H1 (cell line): ENCODE measurements around the gene UPF1. TPM values are rescaled to one million over a fixed set of nuclear protein-coding genes. Genes with fewer than 3 reads are reported as not detected.

ENCODE experiments used
- CTCF ChIA-PET: fragments of 300-600 bp; sonication (Branson Sonifier 250); formaldehyde crosslinking; loops from one replicate; lab custom pipeline; 2021; ENCODE audit not compliant: partially characterized antibody; lab: Charles Lee
- POLR2A ChIA-PET: fragments of 300-600 bp; sonication (Branson Sonifier 250); formaldehyde crosslinking; loops from one replicate; lab custom pipeline; 2021; ENCODE audit warnings: inconsistent platforms; ENCODE audit not compliant: partially characterized antibody; lab: Charles Lee
- DNase-seq, 2 experiments: peaks; one replicate each; pipeline versions ENCODE4 v3.0.0 to v3.0.0-alpha.2; 2010 to 2022; ENCODE audit warnings: low spot score in 2 of 2, low read depth in 1 of 2, mixed read lengths in 1 of 2
- FAIRE-seq: peaks from 2 replicates; lab custom pipeline; 2011; peaks lifted over from hg19 to GRCh38; lab: Jason Lieb, UNC
- H2AFZ ChIP-seq: 2 replicates; pipeline ENCODE4 v1.8.1; 2012; ENCODE audit warnings: low read length, inconsistent platforms
- H2AK5ac ChIP-seq: 2 replicates; pipeline ENCODE4 v1.6.1; 2013; ENCODE audit warnings: low read depth, low read length
- H2BK120ac ChIP-seq: replicated peaks from 2 replicates; pipeline ENCODE3; 2013; ENCODE audit warnings: low read depth, low read length, inconsistent platforms
- H2BK12ac ChIP-seq: 2 replicates; pipeline ENCODE4 v1.6.1; 2013; ENCODE audit warnings: low read depth, low read length
- H2BK15ac ChIP-seq: 2 replicates; pipeline ENCODE4 v1.6.1; 2013; ENCODE audit warnings: low read length
- H2BK20ac ChIP-seq: 2 replicates; pipeline ENCODE4 v1.6.1; 2013; ENCODE audit warnings: low read length
- H2BK5ac ChIP-seq: 2 replicates; pipeline ENCODE4 v1.6.1; 2013; ENCODE audit warnings: low read depth, low read length
- H3K14ac ChIP-seq: 2 replicates; pipeline ENCODE4 v1.6.1; 2013; ENCODE audit warnings: inconsistent platforms; ENCODE audit not compliant: insufficient read length
- H3K18ac ChIP-seq: 2 replicates; pipeline ENCODE4 v1.6.1; 2013; ENCODE audit warnings: low read length; ENCODE audit errors: extremely low read depth
- H3K23ac ChIP-seq: 2 replicates; pipeline ENCODE4 v1.6.1; 2013; ENCODE audit warnings: inconsistent platforms; ENCODE audit not compliant: insufficient read length
- H3K23me2 ChIP-seq: 2 replicates; pipeline ENCODE4 v1.6.1; 2013; ENCODE audit warnings: low read depth, low read length
- H3K27ac ChIP-seq: 2 replicates; pipeline ENCODE4 v1.6.1; 2011; ENCODE audit warnings: low read depth, low read length, inconsistent platforms
- H3K27me3 ChIP-seq, 4 experiments: replicated peaks in 1 of 4; 1 replicate in 1 of 4; 2 replicates in 3 of 4; pipeline versions ENCODE4 v1.6.1 to v1.8.1; 2011 to 2013; ENCODE audit warnings: low read length in 3 of 4, mild to moderate bottlenecking in 3 of 4, inconsistent platforms in 2 of 4, mixed read lengths in 2 of 4, moderate library complexity in 1 of 4; ENCODE audit not compliant: control insufficient read depth in 3 of 4, insufficient read depth in 3 of 4; ENCODE audit errors: extremely low read depth in 1 of 4
- H3K36me3 ChIP-seq, 4 experiments: 2 replicates each; pipeline versions ENCODE4 v1.6.1 to v1.8.1; 2011 to 2013; ENCODE audit warnings: mild to moderate bottlenecking in 4 of 4, low read length in 3 of 4, moderate library complexity in 2 of 4, control low read depth in 1 of 4, inconsistent platforms in 1 of 4; ENCODE audit not compliant: insufficient read depth in 4 of 4, control insufficient read depth in 2 of 4
- H3K4ac ChIP-seq: replicated peaks from 2 replicates; pipeline ENCODE3; 2013; ENCODE audit warnings: low read length, low read depth, mixed read lengths, inconsistent platforms; ENCODE audit not compliant: insufficient read length
- H3K4me1 ChIP-seq, 4 experiments: replicated peaks in 1 of 4; 1 replicate in 1 of 4; 2 replicates in 3 of 4; pipeline versions ENCODE4 v1.6.1 to v1.8.1; 2011 to 2013; ENCODE audit warnings: low read length in 3 of 4, inconsistent platforms in 2 of 4, mixed read lengths in 1 of 4; ENCODE audit not compliant: insufficient read depth in 4 of 4, control insufficient read depth in 3 of 4
- H3K4me2 ChIP-seq, 2 experiments: 2 replicates each; pipeline versions ENCODE4 v1.6.1 to v1.8.1; 2011 to 2013; ENCODE audit warnings: low read depth in 2 of 2, low read length in 2 of 2, control low read depth in 1 of 2, inconsistent platforms in 1 of 2, mild to moderate bottlenecking in 1 of 2; ENCODE audit not compliant: insufficient read depth in 1 of 2
- H3K4me3 ChIP-seq, 4 experiments: fragments of 200-600, 300-600 bp in 1 of 4; sonication (generic), shearing (Covaris generic), sonication (Bioruptor Twin) in 1 of 4; 2 replicates each; pipeline versions ENCODE4 v1.5.1 to v1.8.1; 2011 to 2016; ENCODE audit warnings: low read length in 4 of 4, low read depth in 3 of 4, control low read depth in 2 of 4, inconsistent platforms in 2 of 4, mild to moderate bottlenecking in 2 of 4, mixed read lengths in 1 of 4, moderate library complexity in 1 of 4; ENCODE audit not compliant: insufficient read depth in 2 of 4; ENCODE audit errors: extremely low read depth in 1 of 4
- H3K56ac ChIP-seq: replicated peaks from 2 replicates; pipeline ENCODE3; 2013; ENCODE audit warnings: low read depth, mild to moderate bottlenecking, mixed read lengths, low read length, inconsistent platforms; ENCODE audit not compliant: insufficient read length
- H3K79me1 ChIP-seq: 2 replicates; pipeline ENCODE4 v1.6.1; 2013; ENCODE audit warnings: low read depth, low read length, control low read depth
- H3K79me2 ChIP-seq, 2 experiments: 2 replicates each; pipeline versions ENCODE4 v1.6.1 to v1.8.1; 2012 to 2013; ENCODE audit warnings: low read length in 2 of 2, mild to moderate bottlenecking in 2 of 2, inconsistent platforms in 1 of 2; ENCODE audit not compliant: insufficient read depth in 2 of 2, control insufficient read depth in 1 of 2
- H3K9ac ChIP-seq, 4 experiments: replicated peaks in 1 of 4; 1 replicate in 1 of 4; 2 replicates in 3 of 4; pipeline versions ENCODE4 v1.6.1 to v1.8.1; 2011 to 2013; ENCODE audit warnings: low read depth in 3 of 4, low read length in 3 of 4, control low read depth in 2 of 4, mild to moderate bottlenecking in 2 of 4, moderate library complexity in 2 of 4, inconsistent platforms in 1 of 4; ENCODE audit errors: extremely low read depth in 1 of 4
- H3K9me3 ChIP-seq, 2 experiments: 2 replicates each; pipeline versions ENCODE4 v1.6.1 to v1.8.1; 2012 to 2013; ENCODE audit warnings: mild to moderate bottlenecking in 2 of 2, moderate library complexity in 2 of 2, control low read depth in 1 of 2, inconsistent platforms in 1 of 2, low read depth in 1 of 2, low read length in 1 of 2, mixed read lengths in 1 of 2; ENCODE audit not compliant: insufficient read depth in 2 of 2
- H4K20me1 ChIP-seq, 2 experiments: replicated peaks in 1 of 2; 2 replicates each; pipeline versions ENCODE3 to v1.8.1; 2011 to 2013; ENCODE audit warnings: inconsistent platforms in 2 of 2, low read length in 2 of 2, mild to moderate bottlenecking in 1 of 2; ENCODE audit not compliant: insufficient read depth in 2 of 2, control insufficient read depth in 1 of 2
- H4K5ac ChIP-seq: 2 replicates; pipeline ENCODE4 v1.6.1; 2013; ENCODE audit warnings: low read length, low read depth, mixed read lengths, inconsistent platforms; ENCODE audit not compliant: insufficient read length
- H4K8ac ChIP-seq: 2 replicates; pipeline ENCODE4 v1.8.0; 2013; ENCODE audit warnings: mild to moderate bottlenecking, moderate library complexity, low read length, inconsistent platforms; ENCODE audit not compliant: insufficient read depth; ENCODE audit errors: extremely low read depth
- H4K91ac ChIP-seq: replicated peaks from 2 replicates; pipeline ENCODE3; 2013; ENCODE audit warnings: low read length, mixed read lengths, inconsistent platforms; ENCODE audit not compliant: insufficient read length
- CEBPB ChIP-seq: IDR thresholded peaks from 2 replicates; pipeline ENCODE4 v1.6.1; 2012; ENCODE audit warnings: low read depth, low read length
- CHD2 ChIP-seq: IDR thresholded peaks from 2 replicates; pipeline ENCODE4 v1.6.1; 2012; ENCODE audit warnings: low read length, improper control_type of control experiment
- CTBP2 ChIP-seq: IDR thresholded peaks from 2 replicates; pipeline ENCODE4 v1.7.0; 2011; ENCODE audit warnings: borderline replicate concordance, mild to moderate bottlenecking, moderate library complexity, mixed read lengths, low read length; ENCODE audit not compliant: insufficient read depth, insufficient read length
- TAF7 ChIP-seq: optimal IDR thresholded peaks from 2 replicates; pipeline ENCODE3; 2011; ENCODE audit warnings: low read depth, mild to moderate bottlenecking, inconsistent platforms, low read length, moderate library complexity, borderline replicate concordance
- TCF12 ChIP-seq: IDR thresholded peaks from 2 replicates; pipeline ENCODE4 v1.6.1; 2011; ENCODE audit warnings: low read depth, mild to moderate bottlenecking, low read length
- WGBS, 2 experiments: shearing (Covaris generic) in 1 of 2; methylation state at CpG; one replicate each; pipeline versions ENCODE4 v1.1.6 to v1.1.7; 2013 to 2015; ENCODE audit warnings: low lambda C conversion rate in 2 of 2, mixed read lengths in 2 of 2, inconsistent platforms in 1 of 2, low coverage in 1 of 2, missing lambda C conversion rate in 1 of 2; ENCODE audit not compliant: insufficient replicate concordance in 2 of 2, insufficient coverage in 1 of 2, insufficient read length in 1 of 2; ENCODE audit errors: extremely low coverage in 1 of 2, missing lambda C conversion rate in 1 of 2; 5-methylcytosine and 5-hydroxymethylcytosine counted together
- polyA plus RNA-seq, 7 experiments: library from polyadenylated mRNA; depleted of rRNA in 3 of 7; stranded (reverse) in 5 of 7; unstranded in 2 of 7; fragments of >200 nt in 5 of 7; fragments of 200-250 nt in 2 of 7; gene quantifications; 1 replicate in 5 of 7; 2 replicates in 1 of 7; 4 replicates in 1 of 7; pipeline versions ENCODE4 v1.2.1 to v1.2.3, GENCODE V29; 2011 to 2013; ENCODE audit warnings: missing spikeins in 2 of 7, mixed read lengths in 2 of 7
- total RNA-seq: library from RNA; stranded (reverse); fragmentation: NEBNext Ultra II Directional; extraction: Animal tissue kit (Norgen Biotek cat#: 25700); gene quantifications from 2 replicates; pipeline ENCODE4 v1.2.1, GENCODE V29; 2021

UPF1 gene
- total and polyA plus RNA-seq, 2 of the 8 experiments (the other 6 are each of a cell fraction or from before 2014, with no cell fraction given): 46.4 to 62.0 TPM

GRCh38 chr19:18793144-18794028 lies 38.4 kb upstream of the UPF1 start:
- Histone ChIP-seq H3K4me1 (peaks cover 0 to 25% (median 12%) of the 10 kb centered on the region in 4 experiments; a peak in 6 of 7 replicates), H3K27me3 (peaks cover 55 to 83% (median 77%) of the 10 kb centered on the region in 4 experiments), H4K8ac (no peak overlapping the region), H3K79me2 (no peaks in the 10 kb centered on the region), H4K5ac (no peak overlapping the region), H2BK120ac (no peak overlapping the region), H3K27ac (no peak overlapping the region)
- WGBS, 2 experiments: 83% methylated on average over 13 of the region's 13 CpGs; no CpG with 5 or more reads in 1 of the 2 experiments
- no peak for FAIRE-seq
- TF ChIP-seq TAF7 (no peak), CEBPB (no peak), TCF12 (no peak), CHD2 (no peak), CTBP2 (no peak)
- TF ChIP-seq, all 59 proteins: peak for 0
- H2BK5ac ChIP-seq: no peak overlapping the region
- no peak overlapping the region for H3K4me3 ChIP-seq
- H3K36me3 ChIP-seq: peaks cover 0 to 7% (median 0%) of the 10 kb centered on the region in 4 experiments; a peak in 1 of 8 replicates
- no peak overlapping the region for H3K23ac ChIP-seq
- H3K4me2 ChIP-seq: no peak overlapping the region
- no peak overlapping the region for H3K14ac ChIP-seq
- ChIA-PET CTCF (interaction anchor here (0.6 to 1.8 kb wide), 6 partner anchors 13 to 314 kb away, joined by 3 to 6 read pairs (median 4); no protein-coding TSS in a partner anchor), POLR2A (interaction anchor here (1.1 kb wide), 1 partner anchor 20 kb away, joined by 4 read pairs; no protein-coding TSS in a partner anchor)
- H2AK5ac ChIP-seq: peak overlapping the region; percentile 60; the same call in 1 of the 2 replicates
- no peak overlapping the region for H2BK15ac ChIP-seq
- no peak overlapping the region for H3K56ac ChIP-seq
- H4K91ac ChIP-seq: no peak overlapping the region
- no peak overlapping the region for H3K9ac ChIP-seq
- no peaks in the 10 kb centered on the region; a peak in 1 of 4 replicates for H3K9me3 ChIP-seq
- no peak overlapping the region for H3K4ac ChIP-seq
- peaks cover 2 to 19% of the 10 kb centered on the region in 2 experiments for H4K20me1 ChIP-seq
- H2BK20ac ChIP-seq: no peak overlapping the region
- peaks cover 20% of the 10 kb centered on the region for H3K23me2 ChIP-seq
- DNase-seq: no peak
- H3K18ac ChIP-seq: no peak overlapping the region
- H2AFZ ChIP-seq: no peak overlapping the region
- 0 out of 2 replicates have a peak overlapping the region, but pooled peaks have one; percentile 14 for H2BK12ac ChIP-seq
- no peaks in the 10 kb centered on the region for H3K79me1 ChIP-seq
